ENCODE results near the gene NAP1L1.

DNA sequence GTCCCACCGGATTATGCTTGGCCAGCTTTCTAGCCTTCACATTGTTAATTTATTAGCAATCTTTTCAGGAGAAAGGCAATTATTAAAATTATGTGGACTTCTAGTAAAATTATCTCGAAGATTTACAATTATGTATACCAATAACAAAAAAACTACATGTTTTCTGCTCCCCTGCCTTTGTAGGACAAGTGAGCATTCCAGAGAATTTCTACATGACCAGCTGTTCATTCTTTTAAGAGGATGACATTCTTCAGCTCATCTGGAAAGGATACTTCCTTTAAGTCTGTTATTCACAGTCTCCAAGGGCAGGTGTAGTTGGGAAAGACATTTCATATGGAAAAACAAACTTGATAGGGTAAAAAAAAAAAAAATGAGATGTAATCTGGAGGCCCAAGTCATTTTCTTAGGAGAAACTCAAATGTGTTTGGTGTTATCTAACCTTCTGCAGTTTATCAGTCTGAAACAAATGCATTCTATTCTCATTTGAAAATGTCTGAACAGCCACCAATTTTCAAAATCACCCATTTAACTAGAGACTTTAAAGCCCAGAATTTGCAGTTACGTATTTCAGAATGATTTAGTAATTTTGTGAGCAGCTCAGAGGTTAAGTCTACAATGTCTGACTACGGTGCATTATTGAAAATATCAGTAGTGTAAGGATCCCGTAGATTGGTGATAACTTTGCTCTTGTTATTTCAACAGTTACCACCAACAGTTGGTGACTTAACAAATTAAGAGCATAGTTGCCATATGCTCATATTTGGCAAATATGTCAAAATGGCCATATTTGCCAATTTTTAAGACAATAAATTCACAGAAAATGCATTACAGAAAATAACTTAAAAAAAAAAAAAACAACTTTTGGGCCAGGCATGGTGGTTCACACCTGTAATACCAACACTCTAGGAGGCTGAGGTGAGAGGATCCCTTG, 51.1 kb downstream of the NAP1L1 start:
- TF ChIP-seq, protein P1, sequence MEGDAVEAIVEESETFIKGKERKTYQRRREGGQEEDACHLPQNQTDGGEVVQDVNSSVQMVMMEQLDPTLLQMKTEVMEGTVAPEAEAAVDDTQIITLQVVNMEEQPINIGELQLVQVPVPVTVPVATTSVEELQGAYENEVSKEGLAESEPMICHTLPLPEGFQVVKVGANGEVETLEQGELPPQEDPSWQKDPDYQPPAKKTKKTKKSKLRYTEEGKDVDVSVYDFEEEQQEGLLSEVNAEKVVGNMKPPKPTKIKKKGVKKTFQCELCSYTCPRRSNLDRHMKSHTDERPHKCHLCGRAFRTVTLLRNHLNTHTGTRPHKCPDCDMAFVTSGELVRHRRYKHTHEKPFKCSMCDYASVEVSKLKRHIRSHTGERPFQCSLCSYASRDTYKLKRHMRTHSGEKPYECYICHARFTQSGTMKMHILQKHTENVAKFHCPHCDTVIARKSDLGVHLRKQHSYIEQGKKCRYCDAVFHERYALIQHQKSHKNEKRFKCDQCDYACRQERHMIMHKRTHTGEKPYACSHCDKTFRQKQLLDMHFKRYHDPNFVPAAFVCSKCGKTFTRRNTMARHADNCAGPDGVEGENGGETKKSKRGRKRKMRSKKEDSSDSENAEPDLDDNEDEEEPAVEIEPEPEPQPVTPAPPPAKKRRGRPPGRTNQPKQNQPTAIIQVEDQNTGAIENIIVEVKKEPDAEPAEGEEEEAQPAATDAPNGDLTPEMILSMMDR (conservative IDR thresholded peaks at IDR 0.05) = no peak
- no peak for TF ChIP-seq ZFX (IDR thresholded peaks at IDR 0.05)

All from C4-2B (cell line).